RWPE1 (cell line): ENCODE results near the gene EEPD1.

Source experiments
- CTCF ChIA-PET: fragments of 350-600 bp; sonication (Branson Sonifier 250); formaldehyde crosslinking; extraction: SDS; loops from one replicate; lab custom pipeline; 2021; lab: Yijun Ruan, JAX
- POLR2A ChIA-PET: fragments of 400-600 bp; formaldehyde crosslinking; extraction: SDS; loops from one replicate; lab custom pipeline; 2020; ENCODE audit warnings: antibody characterized with exemption; ENCODE audit not compliant: low non-redundant PET; lab: Yijun Ruan, JAX
- DNase-seq: peaks from one replicate; pipeline ENCODE4 v3.0.0; 2012; ENCODE audit warnings: low spot score
- H3K27ac ChIP-seq: fragments of 450-650 bp; 2 replicates; pipeline ENCODE4 v1.5.1; 2017
- TF ChIP-seq, protein P1 (sequence below): fragments of 450-650 bp; conservative IDR thresholded peaks from 2 replicates; pipeline ENCODE4 v1.5.1; 2017; ENCODE audit warnings: low read depth, mild to moderate bottlenecking

EEPD1 gene

GRCh38 chr7:36219429-36219828 is 66.4 kb downstream of the EEPD1 start:
- no peak overlapping the region for H3K27ac ChIP-seq
- TF ChIP-seq, protein P1, sequence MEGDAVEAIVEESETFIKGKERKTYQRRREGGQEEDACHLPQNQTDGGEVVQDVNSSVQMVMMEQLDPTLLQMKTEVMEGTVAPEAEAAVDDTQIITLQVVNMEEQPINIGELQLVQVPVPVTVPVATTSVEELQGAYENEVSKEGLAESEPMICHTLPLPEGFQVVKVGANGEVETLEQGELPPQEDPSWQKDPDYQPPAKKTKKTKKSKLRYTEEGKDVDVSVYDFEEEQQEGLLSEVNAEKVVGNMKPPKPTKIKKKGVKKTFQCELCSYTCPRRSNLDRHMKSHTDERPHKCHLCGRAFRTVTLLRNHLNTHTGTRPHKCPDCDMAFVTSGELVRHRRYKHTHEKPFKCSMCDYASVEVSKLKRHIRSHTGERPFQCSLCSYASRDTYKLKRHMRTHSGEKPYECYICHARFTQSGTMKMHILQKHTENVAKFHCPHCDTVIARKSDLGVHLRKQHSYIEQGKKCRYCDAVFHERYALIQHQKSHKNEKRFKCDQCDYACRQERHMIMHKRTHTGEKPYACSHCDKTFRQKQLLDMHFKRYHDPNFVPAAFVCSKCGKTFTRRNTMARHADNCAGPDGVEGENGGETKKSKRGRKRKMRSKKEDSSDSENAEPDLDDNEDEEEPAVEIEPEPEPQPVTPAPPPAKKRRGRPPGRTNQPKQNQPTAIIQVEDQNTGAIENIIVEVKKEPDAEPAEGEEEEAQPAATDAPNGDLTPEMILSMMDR: no peak
- CTCF ChIA-PET: interaction anchor here (0.6 kb wide), 1 partner anchor 590 kb away, joined by 3 read pairs; no protein-coding TSS in a partner anchor
- DNase-seq: no peak
- POLR2A ChIA-PET: no interaction called here

DNA sequence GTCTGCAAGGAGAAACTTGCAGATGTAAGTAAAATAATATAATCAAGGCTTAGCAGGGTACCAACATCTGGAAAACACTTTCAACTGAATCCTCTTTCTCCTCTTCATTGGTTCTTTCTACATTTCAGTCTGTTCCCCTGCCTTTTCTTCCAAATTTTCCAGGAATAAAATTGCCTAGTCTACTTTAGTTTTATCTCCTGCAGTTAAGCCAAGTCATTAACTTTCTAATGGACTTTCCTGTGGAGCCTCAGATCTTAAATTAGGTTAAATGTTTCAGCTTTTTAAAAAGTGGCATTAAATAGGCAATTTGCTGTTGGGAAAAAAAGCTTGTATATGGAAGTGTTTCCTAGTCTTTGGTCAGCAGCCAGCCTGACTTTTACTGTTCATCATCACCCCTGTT is 70.8 kb downstream of the EEPD1 start:
- ChIA-PET POLR2A (interaction anchor here (0.6 kb wide), 1 partner anchor 1929 kb away, joined by 3 read pairs; no protein-coding TSS in a partner anchor), CTCF (interaction anchor here (0.7 kb wide), 1 partner anchor 205 kb away, joined by 4 read pairs; no protein-coding TSS in a partner anchor)
- H3K27ac ChIP-seq: no peak overlapping the region
- DNase-seq: no peak
- TF ChIP-seq, protein P1: no peak

GRCh38 chr7:36224934-36225858 is 72.1 kb downstream of the EEPD1 start:
- ChIA-PET CTCF (no interaction called here), POLR2A (no interaction called here)
- H3K27ac ChIP-seq: no peak overlapping the region
- no peak for DNase-seq
- TF ChIP-seq, protein P1: no peak

GRCh38 chr7:36226151-36226550 is 73.1 kb downstream of the EEPD1 start:
- no peak for DNase-seq
- H3K27ac ChIP-seq: no peak overlapping the region
- TF ChIP-seq, protein P1: no peak
- POLR2A ChIA-PET: no interaction called here
- CTCF ChIA-PET: no interaction called here

- no peak for DNase-seq
- H3K27ac ChIP-seq: no peak overlapping the region
- ChIA-PET POLR2A (no interaction called here), CTCF (interaction anchor here (0.5 to 0.8 kb wide), 2 partner anchors 25 to 63 kb away, joined by 3 to 5 read pairs; no protein-coding TSS in a partner anchor)
- TF ChIP-seq, protein P1: no peak
Measured at GRCh38 chr7:36227223-36227622, 74.2 kb downstream of the EEPD1 start.

DNA sequence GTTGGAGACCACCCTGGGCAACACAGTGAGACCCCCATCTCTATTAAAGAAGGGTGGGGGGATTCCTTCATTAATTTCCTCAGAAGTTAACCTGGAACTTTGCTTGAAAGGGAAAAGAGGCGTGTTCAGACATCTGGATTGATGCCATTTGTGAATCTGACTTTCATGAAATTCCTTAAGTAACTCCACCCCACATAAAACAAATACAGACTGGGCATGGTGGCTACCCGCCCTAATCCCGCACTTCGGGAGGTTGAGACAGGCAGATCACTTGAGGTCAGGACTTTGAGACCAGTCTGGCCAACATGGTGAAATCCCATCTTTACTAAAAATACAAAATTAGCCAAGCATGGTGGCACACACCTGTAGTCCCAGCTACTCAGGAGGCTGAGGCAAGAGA is 75.0 kb downstream of the EEPD1 start:
- ChIA-PET CTCF (interaction anchor here (0.6 to 0.8 kb wide), 2 partner anchors 14 to 24 kb away, joined by 4 to 5 read pairs; no protein-coding TSS in a partner anchor), POLR2A (no interaction called here)
- TF ChIP-seq, protein P1: no peak
- H3K27ac ChIP-seq: no peak overlapping the region
- no peak for DNase-seq
